Glutamatergic neuron (in vitro differentiated cells): ENCODE data around the gene RENBP. TPM values are rescaled to one million over a fixed set of nuclear protein-coding genes. Genes with fewer than 3 reads are reported as not detected.

ENCODE experiments used
- DNase-seq: peaks from one replicate; pipeline ENCODE4 v3.0.0; 2022
- H3K27ac Mint-ChIP-seq: one replicate; pipeline ENCODE4 v1.8.0; 2020; ENCODE audit warnings: mild to moderate bottlenecking, mixed read lengths, inconsistent platforms; ENCODE audit not compliant: unreplicated experiment
- H3K27me3 Mint-ChIP-seq: one replicate; pipeline ENCODE4 v1.8.0; 2020; ENCODE audit warnings: mild to moderate bottlenecking, moderate library complexity, mixed read lengths, inconsistent platforms; ENCODE audit not compliant: unreplicated experiment
- H3K36me3 Mint-ChIP-seq: one replicate; pipeline ENCODE4 v1.8.0; 2020; ENCODE audit warnings: mild to moderate bottlenecking, mixed read lengths, inconsistent platforms; ENCODE audit not compliant: unreplicated experiment
- H3K4me1 Mint-ChIP-seq: one replicate; pipeline ENCODE4 v1.8.0; 2020; ENCODE audit warnings: mild to moderate bottlenecking, low read depth, mixed read lengths, inconsistent platforms; ENCODE audit not compliant: unreplicated experiment
- H3K4me3 Mint-ChIP-seq: one replicate; pipeline ENCODE4 v1.8.0; 2020; ENCODE audit warnings: mild to moderate bottlenecking, mixed read lengths, inconsistent platforms; ENCODE audit not compliant: unreplicated experiment
- H3K9me3 Mint-ChIP-seq: one replicate; pipeline ENCODE4 v1.8.0; 2020; ENCODE audit warnings: mild to moderate bottlenecking, moderate library complexity, mixed read lengths, inconsistent platforms; ENCODE audit not compliant: unreplicated experiment
- CTCF ChIP-seq: fragments of 200-600 bp; sonication (generic); IDR thresholded peaks from one replicate; pipeline ENCODE4 v1.5.0; 2021; ENCODE audit not compliant: partially characterized antibody, unreplicated experiment
- total RNA-seq: library from RNA; stranded (reverse); fragmentation: NEBNext Ultra II Directional; extraction: Animal tissue kit (Norgen Biotek cat#: 25700); gene quantifications from one replicate; pipeline ENCODE4 v1.2.1, GENCODE V29; 2021; ENCODE audit not compliant: unreplicated experiment

The RENBP gene
- total RNA-seq, 1 donor from 2014 or later = 16.1 TPM

- H3K27me3 Mint-ChIP-seq = peaks cover 3% of the 10 kb centered on the region
- peaks cover 3% of the 10 kb centered on the region for H3K4me1 Mint-ChIP-seq
- H3K27ac Mint-ChIP-seq = no peak overlapping the region
- H3K9me3 Mint-ChIP-seq = peaks cover 2% of the 10 kb centered on the region
- TF ChIP-seq CTCF = no peak
- no peak overlapping the region for H3K4me3 Mint-ChIP-seq
- DNase-seq = no peak
- no peaks in the 10 kb centered on the region for H3K36me3 Mint-ChIP-seq
These were observed 1.8 kb upstream of the RENBP start for GRCh38 chrX:153945956-153946943.

GRCh38 chrX:153944800-153945150 lies 332 bp upstream of the RENBP start:
- Mint-ChIP-seq H3K27ac (no peak overlapping the region), H3K4me3 (no peak overlapping the region), H3K36me3 (no peaks in the 10 kb centered on the region)

DNA sequence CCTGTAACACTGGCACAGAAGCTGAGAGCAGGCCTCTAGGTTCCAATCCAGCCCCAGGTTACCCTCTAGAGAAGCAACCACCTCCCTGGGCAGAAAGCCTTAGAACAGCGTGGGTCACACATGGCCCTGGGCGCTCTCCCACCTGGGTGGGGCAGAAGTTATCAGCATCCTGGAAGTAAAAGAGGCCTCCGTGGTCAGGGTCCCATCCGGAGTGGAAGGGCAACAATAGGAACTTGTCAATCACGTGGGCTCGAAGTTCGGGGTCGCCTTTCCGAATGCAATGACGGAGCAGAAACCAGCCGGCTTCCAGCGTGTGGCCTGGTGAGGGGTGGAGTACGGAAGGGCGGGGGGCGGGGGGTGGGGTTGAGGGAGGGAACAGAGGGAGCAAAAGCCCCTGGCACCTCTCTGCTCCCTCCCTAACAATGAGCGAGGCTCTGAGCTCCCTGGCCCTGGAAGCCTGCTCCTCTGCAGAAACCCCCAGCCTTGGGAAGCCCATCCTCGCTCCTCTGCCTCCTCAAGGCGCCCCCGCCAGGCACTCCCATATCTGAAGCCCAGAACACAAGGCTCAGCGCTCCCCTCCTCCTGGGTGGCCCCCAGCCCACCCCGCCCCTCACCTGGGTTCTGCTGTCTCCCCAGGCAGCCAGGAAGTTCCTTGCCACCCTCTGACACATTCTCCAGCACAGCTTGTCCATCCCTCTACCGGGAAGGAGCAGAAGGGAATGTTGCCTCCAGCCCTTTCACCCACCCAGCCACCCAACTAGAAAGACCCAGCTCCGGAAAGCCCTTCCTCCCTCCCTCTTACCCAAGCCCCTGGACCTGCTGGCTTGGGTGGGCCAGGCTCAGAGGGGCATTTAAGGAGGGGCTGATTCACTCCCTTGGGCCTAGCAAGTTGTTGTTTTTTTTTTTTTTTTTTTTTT lies 2.8 kb downstream of the RENBP start:
- no peak for DNase-seq
- no peaks in the 10 kb centered on the region for H3K36me3 Mint-ChIP-seq
- H3K9me3 Mint-ChIP-seq = no peaks in the 10 kb centered on the region
- H3K27ac Mint-ChIP-seq = no peak overlapping the region
- TF ChIP-seq CTCF = no peak
- no peaks in the 10 kb centered on the region for H3K27me3 Mint-ChIP-seq
- H3K4me3 Mint-ChIP-seq = no peak overlapping the region
- no peaks in the 10 kb centered on the region for H3K4me1 Mint-ChIP-seq

More at GRCh38 chrX:153944800-153945150, 332 bp upstream of the RENBP start:
- peaks cover 3% of the 10 kb centered on the region for H3K4me1 Mint-ChIP-seq
- DNase-seq = no peak
- H3K9me3 Mint-ChIP-seq = peaks cover 2% of the 10 kb centered on the region
- H3K27me3 Mint-ChIP-seq = peaks cover 3% of the 10 kb centered on the region
- no peak for TF ChIP-seq CTCF

GRCh38 chrX:153939573-153939972 lies 4.9 kb downstream of the RENBP start:
- no peak for DNase-seq
- Mint-ChIP-seq H3K27me3 (peaks cover 2% of the 10 kb centered on the region), H3K36me3 (no peaks in the 10 kb centered on the region), H3K4me3 (no peak overlapping the region), H3K27ac (no peak overlapping the region), H3K9me3 (peaks cover 1% of the 10 kb centered on the region), H3K4me1 (no peaks in the 10 kb centered on the region)
- TF ChIP-seq CTCF = no peak
